K562 (cell line): ENCODE data around the gene ZBTB16. TPM values are rescaled to one million over a fixed set of nuclear protein-coding genes. Genes with fewer than 3 reads are reported as not detected.

Experiments
- CHD1 ChIP-seq: fragments of 200-600 bp; sonication (generic); IDR thresholded peaks from one replicate; pipeline ENCODE4 v1.6.1; 2012; ENCODE audit warnings: mild to moderate bottlenecking, moderate library complexity, low read length, inconsistent platforms
- EHMT2 ChIP-seq: fragments of 450-650 bp; IDR thresholded peaks from 2 replicates; pipeline ENCODE4 v1.6.1; 2018; ENCODE audit warnings: antibody characterized with exemption
- ETV6 ChIP-seq, 3 experiments: fragments of 150-350 bp in 1 of 3; sonication (generic) in 1 of 3; formaldehyde crosslinking in 1 of 3; IDR thresholded peaks; 2 replicates each; pipeline versions ENCODE4 v1.6.1 to v1.8.0; 2014 to 2022; ENCODE audit warnings: borderline replicate concordance in 2 of 3, low read depth in 2 of 3, antibody characterized with exemption in 1 of 3, low read length in 1 of 3, mild to moderate bottlenecking in 1 of 3, missing genetic modification reagents in 1 of 3
- HLTF ChIP-seq: fragments of 450-650 bp; IDR thresholded peaks from 2 replicates; pipeline ENCODE4 v1.6.1; 2016
- IRF2 ChIP-seq: sonication (generic); formaldehyde crosslinking; IDR thresholded peaks from 2 replicates; pipeline ENCODE4 v1.8.1; 2022; ENCODE audit warnings: mild to moderate bottlenecking, missing genetic modification reagents
- MTA3 ChIP-seq: fragments of 450-650 bp; formaldehyde crosslinking; IDR thresholded peaks from 2 replicates; pipeline ENCODE4 v1.6.1; 2017; ENCODE audit warnings: mild to moderate bottlenecking, borderline replicate concordance
- NFE2L1 ChIP-seq: fragments of 450-650 bp; IDR thresholded peaks from 2 replicates; pipeline ENCODE4 v1.6.1; 2016; ENCODE audit warnings: missing genetic modification characterization, low read depth, mild to moderate bottlenecking, missing compliant biosample characterization, moderate library complexity, borderline replicate concordance
- NRF1 ChIP-seq, 2 experiments: fragments of 450-650 bp; IDR thresholded peaks in 1 of 2; conservative IDR thresholded peaks in 1 of 2; 2 replicates each; pipeline ENCODE4 v1.6.1; 2014; ENCODE audit warnings: mild to moderate bottlenecking in 2 of 2
- POLR2A ChIP-seq: fragments of 450-650 bp; conservative IDR thresholded peaks from 2 replicates; pipeline ENCODE4 v1.6.1; 2016
- POLR3A ChIP-seq: IDR thresholded peaks from 2 replicates; pipeline ENCODE4 v1.6.1; 2011; ENCODE audit warnings: borderline replicate concordance, mild to moderate bottlenecking, moderate library complexity; ENCODE audit not compliant: insufficient read length, insufficient read depth; ENCODE audit errors: extremely low read depth
- SMARCE1 ChIP-seq: fragments of 450-650 bp; IDR thresholded peaks from 2 replicates; pipeline ENCODE4 v1.7.1; 2016; ENCODE audit warnings: mild to moderate bottlenecking
- ZBTB8A ChIP-seq: fragments of 450-650 bp; IDR thresholded peaks from 2 replicates; pipeline ENCODE4 v1.6.1; 2018; ENCODE audit warnings: mild to moderate bottlenecking, moderate library complexity; ENCODE audit not compliant: partially characterized antibody
- ZNF143 ChIP-seq: sonication (generic); formaldehyde crosslinking; IDR thresholded peaks from 2 replicates; pipeline ENCODE4 v1.9.0; 2022; ENCODE audit warnings: mild to moderate bottlenecking, missing genetic modification reagents
- polyA plus RNA-seq, 8 experiments: library from polyadenylated mRNA; depleted of rRNA in 4 of 8; stranded (reverse) in 5 of 8; unstranded in 3 of 8; fragments of >200 nt; fragmentation: Nextera tagmentation in 2 of 8; fragmentation: Illumina TruSeq in 1 of 8; extraction: Ambion mirVana in 2 of 8; extraction: Trizol in 1 of 8; gene quantifications; 2 replicates each; pipeline versions ENCODE4 v1.2.1 to v1.2.3, GENCODE V29; 2011 to 2014; ENCODE audit warnings: inconsistent platforms in 1 of 8, missing spikeins in 1 of 8
- total RNA-seq, 7 experiments: library from RNA; depleted of rRNA in 6 of 7; stranded (reverse); fragments of >200 nt in 6 of 7; fragmentation: Illumina TruSeq in 2 of 7; extraction: Trizol in 2 of 7; gene quantifications; 2 replicates each; pipeline versions ENCODE4 v1.2.1 to v1.2.3, GENCODE V29; 2011 to 2021; ENCODE audit warnings: low replicate concordance in 1 of 7
- TF ChIP-seq, protein P1 (sequence below): fragments of 250-450 bp; sonication (Bioruptor Pico); IDR thresholded peaks from 2 replicates; pipeline ENCODE4 v1.9.0; 2021; ENCODE audit warnings: mild to moderate bottlenecking, inconsistent platforms
- TF ChIP-seq, protein P2 (sequence below), 3 experiments: fragments of 200-800 bp in 1 of 3; sonication (Bioruptor generic) in 1 of 3; sonication (generic) in 1 of 3; formaldehyde crosslinking in 1 of 3; IDR thresholded peaks; 2 replicates each; pipeline versions ENCODE4 v1.6.1 to v1.8.0; 2016 to 2022; ENCODE audit warnings: mild to moderate bottlenecking in 2 of 3, missing compliant biosample characterization in 2 of 3, missing genetic modification characterization in 2 of 3, missing genetic modification reagents in 1 of 3
- TF ChIP-seq, protein P3 (sequence below), 2 experiments: fragments of 150-350 bp in 1 of 2; IDR thresholded peaks; 2 replicates each; pipeline ENCODE4 v1.6.1; 2012 to 2016; ENCODE audit warnings: low read depth in 2 of 2, low read length in 2 of 2, mild to moderate bottlenecking in 1 of 2, moderate library complexity in 1 of 2
- TF ChIP-seq, protein P4 (sequence below): sonication (generic); formaldehyde crosslinking; IDR thresholded peaks from 2 replicates; pipeline ENCODE4 v1.8.0; 2023; ENCODE audit warnings: mild to moderate bottlenecking, missing genetic modification reagents

The ZBTB16 gene
- total and polyA plus RNA-seq, 9 of the 15 experiments (the other 6 are each of a cell fraction or from before 2014, with no cell fraction given), result 0.06 to 0.40 (median 0.24) TPM; not detected in 4

DNA sequence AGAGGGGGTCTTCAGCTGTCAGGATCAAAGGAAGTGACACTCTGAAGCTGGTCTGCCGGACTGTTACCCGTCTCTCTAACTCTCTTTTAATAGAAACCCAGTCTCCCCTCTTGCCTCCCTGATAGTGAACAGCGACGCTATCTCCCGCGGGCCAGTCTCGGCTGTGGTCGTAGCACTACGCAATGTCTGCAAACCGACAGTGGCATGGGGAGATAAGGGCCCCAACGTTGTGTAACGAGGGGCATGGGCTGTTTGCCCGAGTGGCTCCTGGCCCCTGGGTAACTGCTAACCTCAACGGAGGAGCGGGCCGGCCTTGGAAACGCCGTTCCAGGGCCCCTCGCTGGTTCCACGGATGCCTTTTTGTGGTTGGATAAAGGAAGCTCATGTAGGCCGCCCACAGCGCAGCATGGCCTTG, 23.3 kb downstream of the ZBTB16 start (continued):
- TF ChIP-seq, protein P1, sequence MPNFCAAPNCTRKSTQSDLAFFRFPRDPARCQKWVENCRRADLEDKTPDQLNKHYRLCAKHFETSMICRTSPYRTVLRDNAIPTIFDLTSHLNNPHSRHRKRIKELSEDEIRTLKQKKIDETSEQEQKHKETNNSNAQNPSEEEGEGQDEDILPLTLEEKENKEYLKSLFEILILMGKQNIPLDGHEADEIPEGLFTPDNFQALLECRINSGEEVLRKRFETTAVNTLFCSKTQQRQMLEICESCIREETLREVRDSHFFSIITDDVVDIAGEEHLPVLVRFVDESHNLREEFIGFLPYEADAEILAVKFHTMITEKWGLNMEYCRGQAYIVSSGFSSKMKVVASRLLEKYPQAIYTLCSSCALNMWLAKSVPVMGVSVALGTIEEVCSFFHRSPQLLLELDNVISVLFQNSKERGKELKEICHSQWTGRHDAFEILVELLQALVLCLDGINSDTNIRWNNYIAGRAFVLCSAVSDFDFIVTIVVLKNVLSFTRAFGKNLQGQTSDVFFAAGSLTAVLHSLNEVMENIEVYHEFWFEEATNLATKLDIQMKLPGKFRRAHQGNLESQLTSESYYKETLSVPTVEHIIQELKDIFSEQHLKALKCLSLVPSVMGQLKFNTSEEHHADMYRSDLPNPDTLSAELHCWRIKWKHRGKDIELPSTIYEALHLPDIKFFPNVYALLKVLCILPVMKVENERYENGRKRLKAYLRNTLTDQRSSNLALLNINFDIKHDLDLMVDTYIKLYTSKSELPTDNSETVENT (CRISPR knock-in tag), result no peak
- TF ChIP-seq CHD1 (no peak), ZBTB8A (no peak), MTA3 (peak; percentile 48; the same call in 1 of the 2 replicates), POLR3A (no peak), NRF1 (conservative IDR thresholded peaks at IDR 0.05 in 1 of 2, IDR thresholded peaks at IDR 0.05 in 1 of 2) (no peak), IRF2 (no peak), SMARCE1 (peak; percentile 80), POLR2A (no peak), NFE2L1 (tag) (no peak), ZNF143 (CRISPR knock-in tag) (no peak), ETV6 (IDR thresholded peaks at IDR 0.05; ENCODE audit: borderline replicate concordance in 1 of 2, low read depth in 2 of 2, low read length in 1 of 2) (no peak), ETV6 (CRISPR knock-in tag; IDR thresholded peaks at IDR 0.05; ENCODE audit: borderline replicate concordance) (no peak), EHMT2 (no peak), HLTF (no peak)
- TF ChIP-seq, protein P2, sequence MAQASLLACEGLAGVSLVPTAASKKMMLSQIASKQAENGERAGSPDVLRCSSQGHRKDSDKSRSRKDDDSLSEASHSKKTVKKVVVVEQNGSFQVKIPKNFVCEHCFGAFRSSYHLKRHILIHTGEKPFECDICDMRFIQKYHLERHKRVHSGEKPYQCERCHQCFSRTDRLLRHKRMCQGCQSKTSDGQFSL (CRISPR knock-in tag; IDR thresholded peaks at IDR 0.05), result no peak
- TF ChIP-seq, protein P2 (tag; IDR thresholded peaks at IDR 0.05), result no peak
- TF ChIP-seq, protein P3, sequence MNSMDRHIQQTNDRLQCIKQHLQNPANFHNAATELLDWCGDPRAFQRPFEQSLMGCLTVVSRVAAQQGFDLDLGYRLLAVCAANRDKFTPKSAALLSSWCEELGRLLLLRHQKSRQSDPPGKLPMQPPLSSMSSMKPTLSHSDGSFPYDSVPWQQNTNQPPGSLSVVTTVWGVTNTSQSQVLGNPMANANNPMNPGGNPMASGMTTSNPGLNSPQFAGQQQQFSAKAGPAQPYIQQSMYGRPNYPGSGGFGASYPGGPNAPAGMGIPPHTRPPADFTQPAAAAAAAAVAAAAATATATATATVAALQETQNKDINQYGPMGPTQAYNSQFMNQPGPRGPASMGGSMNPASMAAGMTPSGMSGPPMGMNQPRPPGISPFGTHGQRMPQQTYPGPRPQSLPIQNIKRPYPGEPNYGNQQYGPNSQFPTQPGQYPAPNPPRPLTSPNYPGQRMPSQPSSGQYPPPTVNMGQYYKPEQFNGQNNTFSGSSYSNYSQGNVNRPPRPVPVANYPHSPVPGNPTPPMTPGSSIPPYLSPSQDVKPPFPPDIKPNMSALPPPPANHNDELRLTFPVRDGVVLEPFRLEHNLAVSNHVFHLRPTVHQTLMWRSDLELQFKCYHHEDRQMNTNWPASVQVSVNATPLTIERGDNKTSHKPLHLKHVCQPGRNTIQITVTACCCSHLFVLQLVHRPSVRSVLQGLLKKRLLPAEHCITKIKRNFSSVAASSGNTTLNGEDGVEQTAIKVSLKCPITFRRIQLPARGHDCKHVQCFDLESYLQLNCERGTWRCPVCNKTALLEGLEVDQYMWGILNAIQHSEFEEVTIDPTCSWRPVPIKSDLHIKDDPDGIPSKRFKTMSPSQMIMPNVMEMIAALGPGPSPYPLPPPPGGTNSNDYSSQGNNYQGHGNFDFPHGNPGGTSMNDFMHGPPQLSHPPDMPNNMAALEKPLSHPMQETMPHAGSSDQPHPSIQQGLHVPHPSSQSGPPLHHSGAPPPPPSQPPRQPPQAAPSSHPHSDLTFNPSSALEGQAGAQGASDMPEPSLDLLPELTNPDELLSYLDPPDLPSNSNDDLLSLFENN (IDR thresholded peaks at IDR 0.05; ENCODE audit: low read depth in 2 of 2, low read length in 2 of 2), result peak in 1 of 2 experiments; percentile 66; a peak in 2 of 4 replicates
- TF ChIP-seq, protein P4, sequence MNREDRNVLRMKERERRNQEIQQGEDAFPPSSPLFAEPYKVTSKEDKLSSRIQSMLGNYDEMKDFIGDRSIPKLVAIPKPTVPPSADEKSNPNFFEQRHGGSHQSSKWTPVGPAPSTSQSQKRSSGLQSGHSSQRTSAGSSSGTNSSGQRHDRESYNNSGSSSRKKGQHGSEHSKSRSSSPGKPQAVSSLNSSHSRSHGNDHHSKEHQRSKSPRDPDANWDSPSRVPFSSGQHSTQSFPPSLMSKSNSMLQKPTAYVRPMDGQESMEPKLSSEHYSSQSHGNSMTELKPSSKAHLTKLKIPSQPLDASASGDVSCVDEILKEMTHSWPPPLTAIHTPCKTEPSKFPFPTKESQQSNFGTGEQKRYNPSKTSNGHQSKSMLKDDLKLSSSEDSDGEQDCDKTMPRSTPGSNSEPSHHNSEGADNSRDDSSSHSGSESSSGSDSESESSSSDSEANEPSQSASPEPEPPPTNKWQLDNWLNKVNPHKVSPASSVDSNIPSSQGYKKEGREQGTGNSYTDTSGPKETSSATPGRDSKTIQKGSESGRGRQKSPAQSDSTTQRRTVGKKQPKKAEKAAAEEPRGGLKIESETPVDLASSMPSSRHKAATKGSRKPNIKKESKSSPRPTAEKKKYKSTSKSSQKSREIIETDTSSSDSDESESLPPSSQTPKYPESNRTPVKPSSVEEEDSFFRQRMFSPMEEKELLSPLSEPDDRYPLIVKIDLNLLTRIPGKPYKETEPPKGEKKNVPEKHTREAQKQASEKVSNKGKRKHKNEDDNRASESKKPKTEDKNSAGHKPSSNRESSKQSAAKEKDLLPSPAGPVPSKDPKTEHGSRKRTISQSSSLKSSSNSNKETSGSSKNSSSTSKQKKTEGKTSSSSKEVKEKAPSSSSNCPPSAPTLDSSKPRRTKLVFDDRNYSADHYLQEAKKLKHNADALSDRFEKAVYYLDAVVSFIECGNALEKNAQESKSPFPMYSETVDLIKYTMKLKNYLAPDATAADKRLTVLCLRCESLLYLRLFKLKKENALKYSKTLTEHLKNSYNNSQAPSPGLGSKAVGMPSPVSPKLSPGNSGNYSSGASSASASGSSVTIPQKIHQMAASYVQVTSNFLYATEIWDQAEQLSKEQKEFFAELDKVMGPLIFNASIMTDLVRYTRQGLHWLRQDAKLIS (CRISPR knock-in tag), result no peak
